GM23248 (cell line): Measurements from ENCODE around the gene RRBP1. TPM values are rescaled to one million over a fixed set of nuclear protein-coding genes. Genes with fewer than 3 reads are reported as not detected.

Experiments
- DNase-seq: peaks from one replicate; pipeline ENCODE4 v3.0.0-alpha.2; 2015
- H2AFZ ChIP-seq: fragments of 200-600 bp; sonication (generic); 2 replicates; pipeline ENCODE4 v1.6.1; 2016; ENCODE audit warnings: antibody characterized with exemption
- H3F3A ChIP-seq: fragments of 200-600 bp; sonication (generic); 2 replicates; pipeline ENCODE4 v1.6.1; 2016; ENCODE audit warnings: mild to moderate bottlenecking, antibody characterized with exemption, mixed run types; ENCODE audit not compliant: insufficient read depth
- H3K27ac ChIP-seq: fragments of 200-600 bp; sonication (generic); 2 replicates; pipeline ENCODE4 v1.5.1; 2016; ENCODE audit warnings: mild to moderate bottlenecking
- H3K27me3 ChIP-seq: fragments of 200-600 bp; sonication (generic); replicated peaks from 2 replicates; pipeline ENCODE4 v1.6.1; 2016; ENCODE audit warnings: mild to moderate bottlenecking; ENCODE audit not compliant: insufficient read depth
- H3K36me3 ChIP-seq: fragments of 200-600 bp; sonication (generic); 2 replicates; pipeline ENCODE4 v1.6.1; 2016; ENCODE audit warnings: low read depth, mild to moderate bottlenecking
- H3K4me1 ChIP-seq: fragments of 200-600 bp; sonication (generic); 2 replicates; pipeline ENCODE4 v1.6.1; 2016; ENCODE audit warnings: mild to moderate bottlenecking; ENCODE audit not compliant: insufficient read depth
- H3K4me2 ChIP-seq: fragments of 200-600 bp; sonication (generic); one replicate; pipeline ENCODE4 v1.6.1; 2016; ENCODE audit warnings: mild to moderate bottlenecking; ENCODE audit not compliant: unreplicated experiment
- H3K4me3 ChIP-seq: fragments of 200-600 bp; sonication (generic); 2 replicates; pipeline ENCODE4 v1.5.1; 2016; ENCODE audit warnings: mild to moderate bottlenecking
- H3K79me2 ChIP-seq: fragments of 200-600 bp; sonication (generic); 2 replicates; pipeline ENCODE4 v1.6.1; 2016; ENCODE audit warnings: mild to moderate bottlenecking; ENCODE audit not compliant: insufficient read depth
- H3K9ac ChIP-seq: fragments of 200-600 bp; sonication (generic); 2 replicates; pipeline ENCODE4 v1.6.1; 2016; ENCODE audit warnings: mild to moderate bottlenecking
- H3K9me2 ChIP-seq: fragments of 200-600 bp; sonication (generic); 2 replicates; pipeline ENCODE4 v1.6.1; 2016; ENCODE audit warnings: mixed run types, mild to moderate bottlenecking, moderate library complexity; ENCODE audit not compliant: insufficient read depth
- H3K9me3 ChIP-seq: fragments of 200-600 bp; sonication (generic); one replicate; pipeline ENCODE4 v1.6.1; 2017; ENCODE audit warnings: low read depth
- H4K20me1 ChIP-seq: fragments of 200-600 bp; sonication (generic); 2 replicates; pipeline ENCODE4 v1.6.0; 2016; ENCODE audit not compliant: insufficient read depth
- EZH2 ChIP-seq: fragments of 200-600 bp; sonication (generic); IDR thresholded peaks from 2 replicates; pipeline ENCODE4 v1.6.1; 2018; ENCODE audit warnings: antibody characterized with exemption, mild to moderate bottlenecking; ENCODE audit not compliant: insufficient read depth, poor library complexity, severe bottlenecking
- EZH2phosphoT487 ChIP-seq: fragments of 200-600 bp; sonication (generic); IDR thresholded peaks from 2 replicates; pipeline ENCODE4 v1.6.1; 2018; ENCODE audit warnings: antibody characterized with exemption, moderate library complexity, mild to moderate bottlenecking, low read depth; ENCODE audit not compliant: insufficient read depth
- WGBS, 2 experiments: methylation state at CpG; one replicate each; pipeline ENCODE4 v1.1.6; 2015 to 2017; ENCODE audit warnings: low lambda C conversion rate in 2 of 2, low coverage in 1 of 2; ENCODE audit errors: missing lambda C conversion rate in 2 of 2; 5-methylcytosine and 5-hydroxymethylcytosine counted together
- in situ Hi-C: fragments of 300-500 bp; cut with MboI; formaldehyde crosslinking; loops from 2 replicates; pipeline ENCODE4 v1.15.0; 2020
- polyA plus RNA-seq: library from polyadenylated mRNA; unstranded; fragments of >200 nt; fragmentation: Nextera tagmentation; extraction: Ambion mirVana; gene quantifications from 2 replicates; pipeline ENCODE4 v1.2.1, GENCODE V29; 2016
- total RNA-seq: library from RNA; depleted of rRNA; stranded (reverse); fragments of >200 nt; shearing (Covaris generic); gene quantifications from 2 replicates; pipeline ENCODE4 v1.2.3, GENCODE V29; 2014

Gene RRBP1
- total and polyA plus RNA-seq, 2 experiments from 2014 or later = 127 to 182 TPM

DNA sequence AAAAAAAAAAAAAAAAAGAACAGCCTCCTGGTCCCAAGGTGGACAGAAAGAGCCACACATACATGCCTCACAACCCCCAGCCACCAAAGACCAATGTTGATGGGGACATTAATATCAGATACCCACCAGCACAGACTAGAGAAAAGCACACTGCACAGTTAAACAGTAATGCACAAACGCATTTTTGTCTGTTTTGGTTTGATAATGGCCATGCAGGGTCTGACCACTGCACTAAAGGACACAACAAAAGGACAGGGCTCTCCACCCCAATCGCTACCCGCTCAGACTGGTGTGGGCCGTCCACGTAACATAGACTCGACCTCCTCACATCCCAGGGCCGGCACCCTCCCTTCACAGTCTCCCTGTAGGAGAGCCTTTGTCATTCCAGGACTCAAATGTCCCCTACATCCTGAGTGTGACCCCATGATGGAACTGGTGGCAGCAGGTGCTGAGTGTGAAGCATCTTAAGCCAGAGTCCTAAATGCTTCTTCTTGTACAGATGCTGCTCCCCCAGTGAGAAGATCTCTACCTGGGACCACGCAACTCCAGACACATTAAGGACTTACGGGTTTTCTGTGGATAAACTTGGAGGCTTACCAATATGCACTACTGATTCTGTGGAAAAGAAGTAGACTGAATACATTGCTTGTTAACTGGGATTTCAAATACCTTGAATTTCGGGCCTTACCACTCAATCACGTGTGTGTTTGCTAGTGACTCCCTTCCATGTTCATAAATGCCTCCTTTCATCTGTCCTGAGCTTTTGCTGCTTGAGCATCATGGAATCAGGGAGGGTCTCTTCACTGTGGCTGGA is 28.0 kb downstream of the RRBP1 start:
- no peak for TF ChIP-seq EZH2phosphoT487
- no peak for TF ChIP-seq EZH2
- Histone ChIP-seq H3K79me2 (peaks cover 98% of the 10 kb centered on the region), H3K27me3 (no peaks in the 10 kb centered on the region), H3K9me3 (no peaks in the 10 kb centered on the region), H3K36me3 (peaks cover 26% of the 10 kb centered on the region), H3K4me1 (peaks cover 49% of the 10 kb centered on the region), H3K4me2 (no peak overlapping the region), H2AFZ (no peak overlapping the region), H3K9ac (peak overlapping the region; percentile 40), H3F3A (peaks cover 66% of the 10 kb centered on the region), H3K27ac (peak overlapping the region; percentile 68), H3K9me2 (no peaks in the 10 kb centered on the region), H4K20me1 (peaks cover 21% of the 10 kb centered on the region; the same call in 1 of the 2 replicates), H3K4me3 (no peak overlapping the region)
- in situ Hi-C loops = loop anchor here (25.0 kb wide), 1 partner anchor 508 kb away; no protein-coding TSS in a partner anchor
- WGBS, 2 experiments = 79 to 83% methylated on average over 11 of the region's 11 CpGs
- DNase-seq = no peak

DNA sequence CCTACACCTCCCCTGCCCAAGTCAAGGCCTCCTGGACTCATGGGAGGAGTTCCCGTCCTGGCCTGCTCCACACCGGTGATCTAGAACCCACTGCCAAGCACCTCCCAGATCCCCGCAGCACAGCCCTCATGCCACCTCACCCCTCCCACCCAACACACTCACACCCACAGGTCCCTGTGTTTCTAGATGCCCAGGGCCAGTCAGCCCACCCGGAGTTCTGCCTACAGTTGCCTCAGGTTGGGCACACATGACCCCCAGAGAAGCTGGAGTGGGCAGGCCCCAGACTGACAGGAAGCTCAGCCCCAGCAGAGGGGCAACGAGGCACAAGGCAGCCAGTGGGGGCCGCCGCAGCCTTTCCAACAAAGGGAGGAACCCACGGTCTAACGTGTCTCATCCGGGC is 29.6 kb downstream of the RRBP1 start:
- 60 to 62% methylated on average over 10 of the region's 10 CpGs for WGBS, 2 experiments
- Histone ChIP-seq H2AFZ (no peak overlapping the region), H3F3A (peaks cover 53% of the 10 kb centered on the region), H3K79me2 (peaks cover 98% of the 10 kb centered on the region), H3K27me3 (no peaks in the 10 kb centered on the region), H3K9me3 (no peaks in the 10 kb centered on the region), H3K27ac (peak overlapping the region; percentile 51; the same call in 1 of the 2 replicates), H3K4me1 (peaks cover 49% of the 10 kb centered on the region), H3K9ac (peak overlapping the region; percentile 25; the same call in 1 of the 2 replicates), H3K36me3 (peaks cover 12% of the 10 kb centered on the region; the same call in 1 of the 2 replicates), H4K20me1 (peaks cover 18% of the 10 kb centered on the region; the same call in 1 of the 2 replicates), H3K4me2 (no peak overlapping the region), H3K9me2 (no peaks in the 10 kb centered on the region), H3K4me3 (no peak overlapping the region)
- in situ Hi-C loops = loop anchor here (25.0 kb wide), 1 partner anchor 510 kb away; no protein-coding TSS in a partner anchor
- DNase-seq = no peak
- no peak for TF ChIP-seq EZH2
- no peak for TF ChIP-seq EZH2phosphoT487

GRCh38 chr20:17651760-17652388 is 30.2 kb downstream of the RRBP1 start:
- peaks cover 47% of the 10 kb centered on the region for H3F3A ChIP-seq
- peak overlapping the region; percentile 25; the same call in 1 of the 2 replicates for H3K9ac ChIP-seq
- peaks cover 8% of the 10 kb centered on the region; the same call in 1 of the 2 replicates for H3K36me3 ChIP-seq
- H3K9me2 ChIP-seq = no peaks in the 10 kb centered on the region
- no peak overlapping the region for H3K4me3 ChIP-seq
- 76 to 83% methylated on average over 2 of the region's 2 CpGs for WGBS, 2 experiments
- TF ChIP-seq EZH2phosphoT487 (no peak), EZH2 (no peak)
- H3K9me3 ChIP-seq = no peaks in the 10 kb centered on the region
- H3K27ac ChIP-seq = peak overlapping the region; percentile 51
- H3K79me2 ChIP-seq = peaks cover 98% of the 10 kb centered on the region
- H3K4me2 ChIP-seq = no peak overlapping the region
- in situ Hi-C loops = loop anchor here (25.0 kb wide), 1 partner anchor 510 kb away; no protein-coding TSS in a partner anchor
- H2AFZ ChIP-seq = no peak overlapping the region
- peak; percentile 33 for DNase-seq
- peaks cover 18% of the 10 kb centered on the region; the same call in 1 of the 2 replicates for H4K20me1 ChIP-seq
- peaks cover 49% of the 10 kb centered on the region for H3K4me1 ChIP-seq
- no peaks in the 10 kb centered on the region for H3K27me3 ChIP-seq

- peak; percentile 84 for DNase-seq
- Histone ChIP-seq H3K4me2 (peak overlapping the region; percentile 3), H3K9ac (peak overlapping the region; percentile 57), H3K4me3 (no peak overlapping the region), H3K36me3 (peaks cover 2% of the 10 kb centered on the region; the same call in 1 of the 2 replicates), H4K20me1 (peaks cover 15% of the 10 kb centered on the region; the same call in 1 of the 2 replicates), H2AFZ (no peak overlapping the region), H3K9me3 (no peaks in the 10 kb centered on the region), H3F3A (peaks cover 41% of the 10 kb centered on the region), H3K9me2 (no peaks in the 10 kb centered on the region), H3K4me1 (peaks cover 47% of the 10 kb centered on the region), H3K79me2 (peaks cover 98% of the 10 kb centered on the region), H3K27me3 (no peaks in the 10 kb centered on the region), H3K27ac (peak overlapping the region; percentile 51)
- 34 to 35% methylated on average over 11 of the region's 11 CpGs for whole genome bisulfite sequencing, 2 experiments
- TF ChIP-seq EZH2 (no peak), EZH2phosphoT487 (no peak)
- in situ Hi-C loops = loop anchor here (25.0 kb wide), 1 partner anchor 511 kb away; no protein-coding TSS in a partner anchor
These were observed 30.8 kb downstream of the RRBP1 start for GRCh38 chr20:17651129-17651759.
